GM21528 (cell line): Measurements from ENCODE around the gene ADGRA3.

Experiments
- ATAC-seq: cut with Tn5 transposase; IDR thresholded peaks from one replicate; pipeline ENCODE4 v1.9.1; 2021; ENCODE audit warnings: mild to moderate bottlenecking, moderate library complexity; ENCODE audit not compliant: unreplicated experiment, low FRiP score

Gene ADGRA3, protein sequence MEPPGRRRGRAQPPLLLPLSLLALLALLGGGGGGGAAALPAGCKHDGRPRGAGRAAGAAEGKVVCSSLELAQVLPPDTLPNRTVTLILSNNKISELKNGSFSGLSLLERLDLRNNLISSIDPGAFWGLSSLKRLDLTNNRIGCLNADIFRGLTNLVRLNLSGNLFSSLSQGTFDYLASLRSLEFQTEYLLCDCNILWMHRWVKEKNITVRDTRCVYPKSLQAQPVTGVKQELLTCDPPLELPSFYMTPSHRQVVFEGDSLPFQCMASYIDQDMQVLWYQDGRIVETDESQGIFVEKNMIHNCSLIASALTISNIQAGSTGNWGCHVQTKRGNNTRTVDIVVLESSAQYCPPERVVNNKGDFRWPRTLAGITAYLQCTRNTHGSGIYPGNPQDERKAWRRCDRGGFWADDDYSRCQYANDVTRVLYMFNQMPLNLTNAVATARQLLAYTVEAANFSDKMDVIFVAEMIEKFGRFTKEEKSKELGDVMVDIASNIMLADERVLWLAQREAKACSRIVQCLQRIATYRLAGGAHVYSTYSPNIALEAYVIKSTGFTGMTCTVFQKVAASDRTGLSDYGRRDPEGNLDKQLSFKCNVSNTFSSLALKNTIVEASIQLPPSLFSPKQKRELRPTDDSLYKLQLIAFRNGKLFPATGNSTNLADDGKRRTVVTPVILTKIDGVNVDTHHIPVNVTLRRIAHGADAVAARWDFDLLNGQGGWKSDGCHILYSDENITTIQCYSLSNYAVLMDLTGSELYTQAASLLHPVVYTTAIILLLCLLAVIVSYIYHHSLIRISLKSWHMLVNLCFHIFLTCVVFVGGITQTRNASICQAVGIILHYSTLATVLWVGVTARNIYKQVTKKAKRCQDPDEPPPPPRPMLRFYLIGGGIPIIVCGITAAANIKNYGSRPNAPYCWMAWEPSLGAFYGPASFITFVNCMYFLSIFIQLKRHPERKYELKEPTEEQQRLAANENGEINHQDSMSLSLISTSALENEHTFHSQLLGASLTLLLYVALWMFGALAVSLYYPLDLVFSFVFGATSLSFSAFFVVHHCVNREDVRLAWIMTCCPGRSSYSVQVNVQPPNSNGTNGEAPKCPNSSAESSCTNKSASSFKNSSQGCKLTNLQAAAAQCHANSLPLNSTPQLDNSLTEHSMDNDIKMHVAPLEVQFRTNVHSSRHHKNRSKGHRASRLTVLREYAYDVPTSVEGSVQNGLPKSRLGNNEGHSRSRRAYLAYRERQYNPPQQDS (N-terminal part only)

DNA sequence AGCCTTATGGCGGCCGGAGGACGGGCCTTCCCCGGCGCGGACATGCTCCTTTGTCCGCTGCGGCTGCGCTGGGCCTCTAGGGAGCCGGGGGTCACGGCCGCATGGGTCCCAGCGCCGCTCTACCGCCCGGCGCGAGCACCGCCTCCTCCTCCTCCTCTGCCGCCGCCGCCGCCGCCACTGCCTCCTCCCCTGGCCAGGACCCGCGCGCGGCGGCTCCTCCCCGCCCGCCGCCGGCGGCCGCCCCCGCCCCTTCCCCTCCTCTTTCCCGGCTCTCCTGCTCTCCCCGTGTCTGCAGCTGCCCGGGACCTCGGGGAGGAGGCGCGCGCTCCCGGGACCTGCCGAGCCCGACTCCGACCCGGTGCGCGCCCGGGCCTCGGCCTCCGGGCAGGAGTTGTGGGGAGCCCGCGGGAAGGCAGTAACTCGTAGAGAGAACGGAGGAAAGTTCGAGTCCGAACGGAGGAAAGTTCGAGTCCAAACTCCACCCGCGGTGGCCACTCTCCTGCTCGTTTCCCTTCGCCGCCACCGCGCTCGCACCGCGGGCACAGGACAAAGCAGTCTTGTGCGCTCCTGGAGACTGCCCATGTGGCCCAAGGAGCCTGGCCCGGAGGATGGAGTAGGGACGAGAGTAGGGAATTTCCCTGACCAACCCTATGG lies at the start of gene ADGRA3:
Gene ADGRA3 (minus strand): TSS at position 179 of the 654 bp plus-strand sequence. CDS start 282 bp downstream, outside the sequence.
- ATAC-seq: no peak

DNA sequence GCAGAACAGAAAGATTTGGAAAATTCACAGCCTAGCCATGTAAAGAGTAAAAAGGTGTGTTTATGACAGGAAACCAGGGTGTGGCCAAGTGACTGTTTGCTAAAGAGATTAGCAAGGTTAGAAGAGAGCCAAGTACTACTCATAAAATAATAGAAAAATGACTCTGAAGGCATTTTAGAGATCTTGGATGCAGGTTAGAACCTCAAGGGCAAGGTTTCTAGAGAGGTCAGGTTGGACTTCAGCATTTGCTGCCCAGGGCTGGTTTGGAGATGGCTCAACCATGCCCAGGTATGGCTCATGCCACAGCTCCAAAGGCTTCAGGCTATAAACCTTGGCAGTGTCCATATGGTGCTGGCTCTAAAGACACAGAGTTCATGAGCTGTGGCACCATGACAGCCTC lies 40.6 kb upstream of the ADGRA3 start:
- no peak for ATAC-seq

DNA sequence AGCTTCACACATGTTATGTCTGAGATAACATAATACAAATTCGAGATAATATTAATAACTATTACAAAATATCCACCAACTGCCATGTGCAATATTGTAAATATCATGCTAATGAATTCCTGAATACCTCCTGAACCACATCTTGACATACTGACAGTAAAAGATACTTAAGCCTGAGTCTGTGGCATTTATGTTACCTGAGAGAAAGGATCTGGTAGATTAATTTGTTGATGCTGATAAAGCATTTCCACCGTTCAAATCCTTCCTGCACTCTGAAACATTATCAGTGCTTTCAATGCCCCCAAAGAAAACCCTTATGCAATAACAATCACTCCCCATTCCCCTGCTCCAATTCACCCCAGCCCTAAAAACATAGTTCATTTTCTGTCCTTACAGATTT lies 38.8 kb upstream of the ADGRA3 start:
- no peak for ATAC-seq

DNA sequence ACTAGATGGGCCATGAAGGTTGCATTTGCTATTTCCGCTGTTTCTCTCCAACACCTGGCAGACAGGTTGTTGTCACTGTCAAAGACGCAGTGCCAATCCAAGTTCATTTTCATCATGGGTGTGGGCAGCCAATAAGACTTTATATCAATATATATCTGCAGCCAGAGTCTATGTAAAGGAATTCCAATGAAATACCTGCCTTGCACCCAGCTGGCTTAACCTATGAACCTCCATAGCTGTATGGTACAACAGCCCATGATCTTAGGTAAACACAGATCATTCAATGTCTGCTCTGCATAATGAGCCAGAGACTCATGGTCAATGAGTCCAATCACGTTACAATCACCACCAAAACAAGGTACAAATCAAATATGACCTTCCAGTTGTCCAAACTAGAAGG lies 37.7 kb upstream of the ADGRA3 start:
- no peak for ATAC-seq

DNA sequence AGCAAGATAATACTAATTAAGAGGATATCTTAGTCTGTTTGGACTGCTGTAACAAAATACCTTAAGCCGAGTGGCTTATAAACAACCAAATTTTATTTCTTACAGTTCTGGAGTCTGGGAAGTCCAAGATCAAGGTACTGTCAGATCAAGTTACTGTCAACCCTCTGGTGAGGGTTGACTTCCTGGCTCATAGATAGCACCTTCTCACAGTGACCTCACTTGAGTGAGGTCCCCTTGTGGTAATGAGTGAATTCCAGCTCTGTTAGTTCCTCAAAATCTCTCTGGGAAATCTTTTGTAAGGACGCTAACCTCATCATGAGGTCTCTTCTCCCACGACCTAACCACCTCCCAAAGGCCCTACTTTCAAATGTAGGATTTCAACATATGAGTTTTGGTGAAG lies 36.9 kb upstream of the ADGRA3 start:
- ATAC-seq: no peak

DNA sequence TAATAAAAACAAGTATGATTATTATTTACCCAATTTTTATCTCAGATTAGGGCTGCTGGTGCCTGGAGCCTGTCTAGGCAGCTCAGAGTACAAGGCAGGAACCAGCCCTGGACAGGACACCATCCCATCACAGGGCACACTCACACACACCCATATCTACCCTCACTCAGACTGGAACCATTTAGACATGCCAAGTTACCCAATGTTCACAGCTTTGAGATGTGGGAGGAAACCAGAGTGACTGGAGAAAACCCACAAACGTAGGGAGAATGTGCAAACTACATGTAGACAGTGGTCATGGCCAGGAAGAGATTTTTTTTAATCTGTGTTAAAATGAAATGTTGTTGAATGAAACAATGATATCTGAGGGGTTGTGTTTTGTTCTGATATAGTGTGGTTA lies 35.7 kb upstream of the ADGRA3 start:
- ATAC-seq: no peak

DNA sequence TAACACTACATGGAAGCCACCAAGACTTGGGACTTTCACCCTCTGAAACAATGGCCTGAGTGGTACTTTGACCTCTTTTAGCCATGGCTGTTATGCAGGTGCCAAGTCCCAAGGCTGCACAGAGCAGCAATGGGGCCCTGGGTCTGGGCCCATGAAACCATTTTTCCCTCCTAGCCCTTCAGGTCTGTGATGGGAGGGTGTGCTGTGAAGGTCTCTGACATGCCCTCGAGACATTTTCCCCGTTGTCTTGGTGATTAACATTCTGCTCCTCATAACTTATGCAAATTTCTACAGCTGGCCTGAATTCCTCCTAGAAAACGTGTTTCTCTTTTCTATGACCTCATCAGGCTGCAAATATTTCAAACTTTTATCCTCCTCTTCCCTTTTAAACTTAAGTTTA lies 30.4 kb upstream of the ADGRA3 start:
- no peak for ATAC-seq

DNA sequence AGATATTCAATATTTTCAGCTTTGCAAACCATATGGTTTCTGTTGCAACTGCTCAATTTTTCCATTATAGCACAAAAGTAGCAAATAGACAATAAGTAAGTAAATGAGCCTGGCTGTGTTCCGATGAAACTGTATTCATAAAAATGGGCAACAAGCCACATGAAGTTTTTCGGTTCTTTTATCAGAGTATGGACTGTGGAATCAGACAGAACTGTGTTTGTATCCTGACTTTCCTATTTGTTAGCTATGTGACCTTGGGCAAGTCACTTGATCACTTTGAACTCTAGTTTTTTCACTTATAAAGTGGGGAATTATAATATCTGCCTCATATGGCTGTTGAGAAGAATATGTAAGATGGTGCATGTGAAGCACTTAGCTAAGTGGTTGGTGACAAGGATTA lies 23.4 kb upstream of the ADGRA3 start:
- ATAC-seq: no peak

DNA sequence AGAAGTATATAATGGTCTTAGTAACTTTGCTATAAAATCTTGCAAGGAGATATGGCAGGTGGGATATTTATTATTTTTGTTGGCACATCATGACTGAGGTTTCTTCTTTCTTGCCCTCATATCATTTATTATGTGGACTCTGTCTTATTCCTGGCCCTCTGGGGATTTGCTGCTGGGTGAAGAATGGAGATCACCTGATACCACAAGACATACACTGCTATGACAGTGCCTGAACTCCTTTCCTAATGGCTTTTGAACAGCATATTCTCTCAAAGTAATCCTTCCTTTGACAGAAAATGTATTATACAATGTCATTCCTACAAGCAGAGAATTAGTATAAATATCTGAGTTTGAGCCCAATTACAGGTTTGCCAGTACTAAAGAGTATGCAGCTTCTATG lies 22.0 kb upstream of the ADGRA3 start:
- no peak for ATAC-seq

DNA sequence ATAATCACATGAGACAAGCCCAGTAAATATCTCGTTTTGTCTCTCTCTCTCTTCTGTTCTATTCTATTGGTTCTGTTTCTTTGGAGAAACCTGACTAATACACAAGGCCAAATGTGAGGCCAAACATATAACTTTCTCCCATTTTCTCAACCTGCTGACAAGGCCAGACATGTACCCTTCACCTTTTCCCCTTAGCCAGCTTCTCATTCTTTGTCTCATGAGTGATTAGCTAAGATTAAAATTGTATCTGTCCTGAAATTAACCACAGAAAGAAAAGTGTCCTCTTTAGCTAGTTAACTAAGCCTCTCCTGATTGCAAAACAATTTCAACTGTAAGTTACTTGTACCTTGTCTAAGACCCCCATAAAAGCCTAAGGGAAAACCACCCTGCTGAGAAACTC lies 18.5 kb upstream of the ADGRA3 start:
- ATAC-seq: no peak

DNA sequence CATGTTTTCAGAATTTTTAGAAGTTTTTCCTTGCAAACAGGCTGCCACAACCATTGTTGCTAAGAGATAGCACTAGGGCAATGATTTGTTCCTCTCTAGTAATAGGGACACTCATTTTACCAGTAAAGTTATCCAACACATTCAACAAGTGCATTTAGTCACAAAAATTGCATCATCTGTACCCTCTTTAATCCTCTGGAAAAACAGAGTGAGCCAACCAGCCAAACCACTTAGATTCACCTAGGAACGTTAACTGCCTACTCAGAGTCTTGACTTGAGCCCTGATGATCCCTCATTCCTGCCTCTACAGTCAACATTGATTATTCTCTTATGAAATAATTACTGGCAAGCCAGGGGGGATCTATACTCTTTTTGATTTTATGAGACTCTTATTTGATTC lies 17.0 kb upstream of the ADGRA3 start:
- no peak for ATAC-seq

DNA sequence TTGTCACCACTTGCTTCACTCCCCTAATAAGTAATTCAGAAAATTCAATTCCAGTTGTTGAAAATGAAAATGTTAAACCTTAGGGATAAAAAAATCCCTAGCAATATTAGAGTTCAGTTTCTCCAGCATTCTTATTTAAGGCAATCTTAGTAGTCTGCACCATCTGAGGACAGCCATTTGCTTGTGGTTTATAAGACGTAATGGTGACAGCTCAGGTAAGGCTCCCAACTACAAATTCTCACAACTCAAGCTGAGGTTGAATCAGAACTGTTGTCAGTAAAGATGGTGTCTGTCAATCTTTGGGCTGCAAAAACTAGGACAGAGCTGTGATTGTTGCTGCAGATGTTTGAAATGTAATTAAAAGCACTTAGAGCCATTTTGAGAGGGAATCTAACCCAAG lies 16.3 kb upstream of the ADGRA3 start:
- no peak for ATAC-seq

DNA sequence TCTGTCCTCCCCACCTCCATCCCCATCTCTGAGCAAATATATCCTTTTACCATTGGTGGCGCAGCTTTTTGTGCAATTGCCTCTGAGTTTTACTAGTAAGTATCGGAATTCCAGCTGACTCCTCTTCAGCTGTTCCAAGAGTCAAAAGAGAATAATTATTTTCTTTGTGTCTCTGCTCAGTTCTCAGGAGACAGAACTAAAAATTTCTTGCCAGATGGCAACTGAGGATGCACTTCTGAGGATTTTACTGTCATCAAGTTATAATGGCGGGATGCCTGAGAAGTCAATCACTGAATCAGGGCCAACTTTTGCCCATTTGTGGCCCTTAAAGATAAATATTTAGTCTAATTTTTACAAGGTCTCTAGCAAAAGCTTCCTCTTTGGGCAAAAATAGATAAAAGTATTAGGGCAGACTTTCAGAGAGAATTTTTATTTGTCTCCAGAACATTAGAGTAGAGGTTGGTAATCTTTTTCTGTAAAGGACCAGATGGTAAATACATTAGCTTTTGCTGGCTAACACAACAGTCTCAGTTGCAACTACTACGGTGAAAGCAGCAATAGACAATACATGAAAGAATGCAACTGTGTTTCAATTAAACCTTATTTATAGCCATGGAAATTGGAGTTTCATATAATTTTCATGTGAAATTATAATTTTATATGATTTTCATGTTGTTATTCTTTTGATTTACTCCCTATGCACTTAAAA lies 15.6 kb upstream of the ADGRA3 start:
- no peak for ATAC-seq

DNA sequence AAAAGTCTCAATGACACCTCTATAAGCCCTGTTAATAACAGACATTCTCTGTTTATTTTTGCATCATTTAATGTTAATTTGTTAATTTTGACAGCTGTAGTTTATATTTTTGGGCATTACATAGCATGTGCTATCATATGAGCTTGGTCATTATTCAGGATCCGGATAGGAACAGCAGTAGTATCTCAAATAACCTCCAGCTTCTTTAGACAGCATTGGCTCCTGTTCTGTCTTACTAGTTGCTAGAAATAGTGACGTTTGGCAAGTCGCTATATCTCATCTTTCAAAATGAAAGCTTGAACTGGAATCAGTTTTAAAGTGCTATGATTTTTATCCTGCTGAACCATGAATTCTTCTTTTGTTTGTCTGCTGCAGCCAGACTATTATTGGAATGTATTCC lies 9.0 kb upstream of the ADGRA3 start:
- no peak for ATAC-seq

DNA sequence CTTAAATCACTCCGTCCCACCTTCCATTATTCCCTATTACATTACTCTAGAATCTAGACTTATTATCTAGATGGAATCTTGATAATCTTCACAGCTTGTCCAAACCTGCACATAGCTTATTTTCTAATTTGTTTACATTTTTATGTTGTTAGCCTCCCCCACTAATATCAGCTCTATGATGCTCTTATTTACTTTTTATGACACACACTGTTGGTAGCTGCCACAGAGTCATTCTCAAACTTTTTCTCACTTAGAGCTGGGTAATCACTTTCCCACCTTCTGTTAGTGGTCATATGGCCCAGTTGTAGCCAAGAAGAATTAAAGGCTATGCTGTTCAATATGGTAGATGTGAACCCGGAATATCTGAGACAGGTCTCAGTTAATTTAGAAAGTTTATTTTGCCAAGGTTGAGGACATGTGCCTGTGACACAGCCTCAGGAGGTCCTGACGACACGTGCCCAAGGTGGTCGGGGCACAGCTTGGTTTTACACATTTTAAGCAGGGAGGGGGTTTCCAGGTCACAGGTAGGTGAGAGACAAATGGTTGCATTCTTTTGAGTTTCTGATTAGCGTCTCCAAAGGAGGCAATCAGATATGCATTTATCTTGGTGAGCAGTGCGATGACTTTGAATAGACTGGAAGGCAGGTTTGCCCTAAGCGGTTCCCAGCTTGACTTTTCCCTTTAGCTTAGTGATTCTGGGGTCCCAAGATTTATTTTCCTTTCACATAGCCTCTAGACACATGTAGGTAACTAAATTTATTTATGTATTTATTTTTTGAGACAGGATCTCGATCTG lies 7.0 kb upstream of the ADGRA3 start:
- ATAC-seq: no peak

DNA sequence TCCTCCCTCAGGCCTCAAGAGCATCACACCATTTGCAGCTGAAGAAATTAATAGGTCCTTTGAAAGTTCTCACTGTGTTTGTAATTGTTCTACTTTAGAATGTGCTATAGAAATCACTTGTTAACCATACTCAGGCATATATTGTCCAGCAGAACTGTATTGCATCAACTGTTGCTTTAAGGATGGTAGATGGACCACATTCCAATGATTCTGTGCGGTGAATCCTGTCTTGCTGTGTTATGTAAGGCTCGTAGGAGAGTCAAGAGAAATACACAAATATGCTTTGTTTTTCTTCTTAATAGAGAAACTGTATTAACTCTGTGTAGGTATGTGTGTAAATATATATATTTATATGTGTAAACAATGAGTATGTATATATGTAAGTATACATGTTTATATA lies 6.3 kb upstream of the ADGRA3 start:
- no peak for ATAC-seq

DNA sequence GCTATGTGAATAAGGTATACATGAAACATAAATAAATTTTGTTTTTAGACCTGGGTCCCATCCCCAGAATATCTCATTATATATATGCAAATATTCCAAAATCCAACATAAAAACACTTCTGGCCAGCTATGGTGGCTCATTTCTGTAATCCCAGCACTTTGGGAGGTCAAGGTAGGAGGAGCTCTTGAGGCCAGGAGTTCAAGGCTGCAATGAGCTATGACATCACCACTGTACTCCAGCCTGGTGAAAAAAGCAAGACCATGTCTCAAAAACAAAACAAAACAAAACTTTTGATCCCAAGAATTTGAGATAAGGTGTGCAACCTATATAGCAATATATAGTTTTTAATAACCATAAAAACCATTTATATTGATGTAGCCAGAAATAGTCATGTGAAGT lies 5.4 kb upstream of the ADGRA3 start:
- no peak for ATAC-seq

DNA sequence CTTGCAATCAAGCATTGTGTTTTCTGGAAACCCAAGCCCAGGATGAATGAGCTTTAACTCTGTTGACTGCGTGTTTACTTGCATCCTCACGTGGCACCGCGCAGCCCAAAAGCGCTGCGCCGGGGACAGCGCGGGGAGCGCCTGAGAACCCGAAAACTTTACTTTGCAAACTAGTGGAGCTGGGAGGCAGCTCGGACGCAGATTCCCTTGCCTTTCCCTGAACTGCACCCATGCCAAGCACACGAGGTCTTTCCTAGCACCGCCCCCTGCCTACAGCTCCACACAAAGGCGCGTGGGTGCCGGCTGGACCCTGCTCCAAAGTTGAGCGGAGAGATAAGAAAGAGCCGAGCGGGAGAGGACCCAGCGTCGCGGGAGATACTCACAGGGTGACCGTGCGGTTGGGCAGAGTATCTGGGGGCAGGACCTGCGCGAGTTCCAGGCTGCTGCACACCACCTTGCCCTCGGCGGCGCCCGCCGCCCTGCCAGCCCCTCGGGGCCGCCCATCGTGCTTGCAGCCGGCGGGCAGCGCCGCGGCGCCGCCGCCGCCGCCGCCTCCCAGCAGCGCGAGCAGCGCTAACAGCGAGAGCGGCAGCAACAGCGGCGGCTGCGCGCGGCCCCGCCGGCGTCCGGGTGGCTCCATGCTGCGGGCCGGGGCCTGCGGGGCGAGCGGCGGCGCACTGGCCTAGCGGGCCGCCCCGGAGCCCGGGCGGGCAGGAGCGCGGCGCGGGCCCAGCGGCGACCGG lies 550 bp downstream of the ADGRA3 start:
- no peak for ATAC-seq
